HG03469 (cell line): ENCODE results near the gene RNU5B-1.

Source experiments
- ATAC-seq: cut with Tn5 transposase; IDR thresholded peaks from one replicate; pipeline ENCODE4 v1.9.1; 2021; ENCODE audit warnings: mild to moderate bottlenecking, moderate library complexity, moderate number of reproducible peaks; ENCODE audit not compliant: unreplicated experiment

RNU5B-1 gene

DNA sequence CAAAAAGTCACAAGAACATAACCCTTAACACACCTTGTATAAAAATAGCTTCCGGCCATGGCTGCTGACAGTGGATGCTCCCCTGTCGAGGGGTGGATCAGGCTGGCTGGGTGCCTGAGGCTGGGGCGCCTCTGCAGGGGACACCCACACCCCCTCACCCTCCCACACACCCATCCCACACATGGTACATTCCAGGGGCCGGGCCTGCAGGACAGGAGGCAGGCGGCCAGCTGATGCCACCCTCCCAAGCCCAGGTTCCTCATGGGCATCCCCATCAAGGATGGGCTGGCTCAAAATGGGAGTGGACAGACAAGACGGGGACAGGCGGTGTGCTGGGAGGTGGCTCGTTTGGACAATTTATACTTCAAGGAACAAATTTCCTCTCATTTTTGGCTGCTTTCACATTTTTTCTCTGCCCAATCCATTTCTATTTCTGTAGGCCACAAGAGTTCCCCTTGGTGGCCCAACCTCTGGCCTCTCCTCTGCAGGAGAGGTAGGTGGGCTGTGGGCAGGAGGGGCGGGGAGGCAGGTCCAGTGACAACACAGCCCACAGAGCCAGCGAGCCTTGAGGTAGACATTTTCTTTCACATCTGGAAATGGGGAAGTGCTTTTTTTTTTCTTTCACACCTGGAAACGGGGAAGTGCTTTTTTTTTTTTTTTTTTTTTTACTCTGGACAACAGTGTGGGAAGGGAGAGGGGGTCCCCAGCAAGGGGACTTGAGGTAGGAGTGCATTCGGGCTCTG is 23.3 kb downstream of the RNU5B-1 start:
- ATAC-seq = no peak

DNA sequence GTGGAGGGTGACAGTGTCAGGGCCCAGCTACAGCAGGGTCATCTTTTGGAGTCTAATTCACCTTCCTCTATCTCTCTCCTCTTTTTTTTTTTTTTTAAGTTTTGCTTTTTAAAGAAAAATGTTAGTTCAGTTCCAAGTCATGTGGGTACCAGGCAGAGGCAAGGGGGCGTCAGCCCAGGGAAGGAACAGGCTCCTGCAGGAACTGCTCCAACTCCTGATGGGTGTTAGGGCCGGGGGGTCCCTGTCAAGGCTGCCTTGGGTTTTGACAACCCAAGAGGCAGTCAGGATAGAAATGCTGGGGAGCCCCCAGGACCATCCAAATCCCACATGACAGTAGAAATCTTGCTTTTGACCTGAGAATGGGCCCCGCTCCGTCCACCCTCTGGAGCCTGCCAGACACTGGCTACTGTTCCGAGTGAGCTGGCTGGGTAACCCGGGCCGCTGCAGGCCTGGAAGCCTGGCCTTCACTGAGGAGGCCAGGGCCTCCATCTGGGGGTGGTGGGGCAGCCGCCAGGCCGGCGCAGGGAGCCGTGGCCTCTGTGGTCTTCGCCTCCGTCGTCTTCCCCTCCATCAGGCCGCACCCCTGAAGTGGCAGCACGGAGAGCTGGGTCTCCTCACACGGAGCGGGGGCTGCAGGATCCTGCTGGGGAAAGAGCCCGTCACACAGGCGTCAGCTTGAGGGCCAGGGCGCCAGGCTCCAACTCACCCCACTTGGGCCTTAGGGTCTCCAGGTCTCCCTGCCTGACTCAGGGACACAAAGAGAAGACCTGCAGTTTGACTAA is 24.2 kb downstream of the RNU5B-1 start:
- no peak for ATAC-seq

DNA sequence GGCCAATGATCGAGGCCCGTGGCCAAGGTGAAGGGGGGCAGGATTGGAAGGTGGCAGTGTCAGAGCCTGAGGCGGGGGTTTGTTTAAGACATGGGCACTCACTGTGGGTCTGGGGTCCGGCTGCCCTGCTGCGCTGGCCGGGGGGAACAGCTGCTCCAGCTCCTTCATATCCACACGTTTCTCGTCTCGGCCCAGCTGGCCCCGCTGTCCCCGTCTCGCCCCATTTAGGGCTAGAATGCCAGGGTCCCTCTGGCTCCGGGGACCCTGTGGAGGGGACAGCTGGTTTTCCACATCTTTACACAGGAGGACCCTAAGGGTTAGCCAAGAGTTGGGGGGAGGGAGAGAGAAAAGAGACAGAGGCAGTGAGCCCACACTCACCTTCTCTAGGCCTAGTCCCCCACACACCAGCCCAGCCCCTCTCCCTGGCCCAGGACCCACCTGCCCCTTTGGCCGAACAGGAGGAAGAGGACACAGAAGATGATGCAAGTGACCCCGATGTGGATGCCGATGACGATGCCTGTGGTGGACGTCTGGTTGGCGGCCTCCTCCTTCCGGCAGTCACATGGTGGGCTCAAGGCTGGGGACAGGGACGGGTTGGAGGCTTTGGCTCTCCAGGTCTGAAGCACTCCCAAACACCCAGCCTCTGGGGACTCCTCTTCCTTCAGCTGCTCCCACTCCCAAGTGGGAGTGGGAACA is 25.0 kb downstream of the RNU5B-1 start:
- ATAC-seq = no peak

DNA sequence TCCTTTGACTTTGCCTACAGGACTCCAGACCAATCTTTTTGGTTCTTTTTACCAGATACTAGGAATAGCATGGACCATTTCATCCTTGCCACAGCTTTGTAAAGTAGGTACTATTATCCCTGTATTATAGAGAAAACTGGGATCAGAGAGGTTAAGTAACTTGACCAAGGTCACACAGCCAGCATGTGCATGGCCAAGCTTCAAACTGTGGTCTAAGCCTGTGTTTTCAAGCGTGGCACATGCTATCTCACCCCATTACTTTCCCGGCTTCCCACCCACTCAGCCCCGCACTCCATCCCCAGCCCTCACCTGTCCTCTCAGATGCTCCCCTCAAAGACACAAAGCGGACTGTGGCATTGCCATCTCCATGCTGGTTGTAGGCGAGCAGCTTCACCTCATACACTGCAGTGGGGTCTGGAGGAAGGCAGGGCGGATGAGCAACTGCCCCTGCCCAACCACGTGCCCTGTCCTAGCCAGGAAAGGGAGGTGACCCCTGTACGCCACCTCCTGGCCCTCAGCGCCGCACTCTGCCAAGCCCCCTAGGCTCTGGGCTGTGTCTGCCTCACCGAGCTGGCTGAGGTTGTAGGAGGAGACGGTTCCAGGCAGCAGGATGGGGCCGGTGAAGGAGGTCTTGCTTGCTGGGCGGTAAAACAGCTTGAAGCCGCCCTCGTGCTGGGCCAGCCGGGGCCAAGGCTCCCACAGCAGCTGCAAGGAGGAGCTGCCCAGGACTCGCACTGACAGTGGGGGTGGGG is 25.7 kb downstream of the RNU5B-1 start:
- ATAC-seq = no peak

DNA sequence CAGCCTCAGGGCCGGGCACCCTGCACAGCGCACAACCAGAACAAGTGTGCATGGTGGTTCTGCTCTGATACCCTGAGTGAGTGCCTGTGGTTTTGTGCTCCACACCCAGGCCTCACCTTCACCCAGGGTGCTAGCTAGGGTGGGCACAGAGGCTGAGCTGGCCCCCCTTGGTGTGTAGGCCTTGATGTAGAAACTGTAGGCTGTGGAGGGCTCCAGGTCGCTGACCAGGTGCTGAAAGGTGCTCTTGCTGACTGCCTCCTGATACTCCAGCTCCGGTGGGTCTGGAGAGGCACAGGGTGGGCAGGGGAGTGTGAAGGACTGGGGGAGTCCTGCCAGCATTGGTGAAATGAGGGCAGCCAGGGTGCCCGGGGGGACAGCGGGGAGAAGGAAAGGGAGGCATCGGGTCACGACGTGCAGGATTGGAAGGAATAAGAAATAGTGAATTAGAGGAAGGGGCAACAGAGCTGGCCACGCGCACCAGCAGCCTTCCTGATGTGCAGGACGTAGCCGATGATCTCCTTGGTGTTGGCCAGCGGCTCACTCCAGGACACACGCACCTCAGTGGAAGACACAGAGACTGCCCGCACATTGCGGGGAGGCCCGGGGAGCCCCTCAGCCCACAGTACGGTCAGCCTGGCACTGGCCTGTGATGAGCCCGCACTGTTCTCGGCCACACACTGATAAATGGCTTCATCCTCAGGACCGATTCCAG is 26.6 kb downstream of the RNU5B-1 start:
- no peak for ATAC-seq

DNA sequence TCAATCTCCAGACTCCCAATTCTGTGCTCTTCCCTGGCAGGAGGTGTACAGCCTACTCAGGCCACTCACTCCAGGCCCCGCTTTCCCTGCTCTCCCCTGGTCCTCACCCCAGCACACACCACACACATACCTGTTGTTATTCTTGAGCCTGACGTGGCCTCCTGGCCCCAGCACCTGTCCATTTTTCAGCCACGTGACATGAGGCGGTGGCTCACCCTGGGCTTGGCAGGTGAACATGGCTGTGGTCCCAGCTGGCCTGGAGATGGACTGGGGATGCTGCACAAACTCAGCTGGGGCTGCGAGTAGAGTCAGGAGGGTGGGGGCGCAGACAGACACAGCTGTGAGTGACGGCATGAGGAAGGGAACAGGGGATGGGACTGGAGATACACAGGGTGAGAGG is 27.3 kb downstream of the RNU5B-1 start:
- ATAC-seq = no peak

DNA sequence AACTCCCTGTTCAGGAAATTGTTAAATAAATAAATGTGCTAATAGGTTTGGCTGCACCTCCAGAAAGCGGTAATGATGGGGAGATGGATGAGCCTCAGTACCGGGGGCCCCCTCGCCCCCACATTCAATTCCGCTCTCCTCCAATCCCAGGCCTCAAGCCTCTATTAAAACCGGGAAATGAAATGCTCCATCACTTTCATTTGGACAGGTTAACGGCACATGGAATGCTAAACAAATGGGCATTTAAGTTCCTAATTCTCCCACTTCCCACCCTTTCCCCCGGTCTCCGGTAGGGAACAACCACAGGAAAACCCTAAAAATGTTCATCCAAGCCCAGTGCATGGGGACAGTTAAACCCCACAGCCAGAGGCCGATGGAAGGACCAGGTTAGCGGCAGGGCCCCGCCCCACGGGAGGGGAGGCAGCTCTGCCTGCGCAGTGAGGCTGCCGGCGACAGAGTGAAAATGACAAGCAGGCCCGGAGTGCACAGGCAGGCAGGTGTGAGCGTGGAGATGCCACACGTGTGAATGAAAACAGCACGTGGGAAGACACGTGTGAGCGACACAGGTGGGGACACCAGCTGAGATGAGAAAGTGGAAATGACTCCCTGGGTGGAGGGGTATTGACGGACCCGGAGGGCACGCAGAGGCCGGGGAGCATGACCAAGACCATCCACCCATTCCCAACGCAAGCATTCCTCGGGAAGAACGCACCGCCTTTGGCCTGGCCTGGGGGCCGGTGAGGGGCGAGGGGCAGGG is 28.1 kb downstream of the RNU5B-1 start:
- no peak for ATAC-seq

DNA sequence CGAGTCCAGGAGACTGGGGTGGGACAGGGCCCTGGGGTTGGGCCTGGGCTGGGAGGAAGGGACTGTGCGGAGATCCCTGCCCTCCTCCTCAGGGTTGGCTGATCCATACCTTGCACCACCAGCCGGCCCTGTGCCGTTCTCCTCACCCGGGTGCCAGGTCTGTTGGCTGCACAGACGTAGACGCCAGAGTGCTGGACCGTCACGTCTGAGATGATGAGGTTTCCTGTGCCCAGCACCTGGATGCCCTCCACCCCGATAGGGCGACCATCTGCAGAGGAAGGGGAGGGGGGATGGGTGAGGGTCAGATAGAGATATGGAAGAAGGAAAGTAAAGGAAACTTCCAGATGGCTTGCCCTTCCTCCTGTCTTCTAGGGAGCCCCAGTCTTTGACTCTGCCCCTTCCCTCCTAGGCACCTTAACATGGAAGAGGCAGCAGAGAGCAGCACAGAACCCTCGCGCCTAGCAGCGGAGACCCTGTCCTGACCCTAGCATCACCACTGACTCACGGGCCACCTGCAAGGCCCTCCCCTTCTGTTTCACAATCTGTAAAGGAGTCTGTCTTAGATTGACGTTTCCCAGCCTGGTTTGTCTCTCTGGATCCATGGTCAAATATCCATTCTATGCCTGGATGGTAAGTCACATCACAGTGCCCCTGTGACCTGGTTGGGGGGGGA is 28.8 kb downstream of the RNU5B-1 start:
- ATAC-seq = no peak

DNA sequence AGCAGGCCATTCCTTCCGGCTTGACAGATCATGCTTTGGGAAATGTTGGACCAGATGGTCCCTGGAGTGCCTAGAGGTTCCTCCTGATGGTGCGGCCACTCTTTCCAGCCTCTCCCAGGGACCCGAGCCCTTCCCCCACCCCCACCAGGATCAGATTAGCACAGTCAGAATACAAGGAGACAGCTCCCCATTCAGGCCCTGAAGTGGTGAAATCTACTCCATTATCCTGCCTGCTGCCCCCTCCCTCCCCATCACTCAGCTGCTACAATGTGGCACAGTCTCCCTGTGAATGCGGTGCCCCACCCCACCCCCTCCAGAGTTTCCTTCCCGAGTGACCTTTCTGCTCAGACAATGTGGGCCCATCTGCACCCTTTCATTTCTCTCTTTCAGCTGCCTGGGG is 29.4 kb downstream of the RNU5B-1 start:
- ATAC-seq = no peak

DNA sequence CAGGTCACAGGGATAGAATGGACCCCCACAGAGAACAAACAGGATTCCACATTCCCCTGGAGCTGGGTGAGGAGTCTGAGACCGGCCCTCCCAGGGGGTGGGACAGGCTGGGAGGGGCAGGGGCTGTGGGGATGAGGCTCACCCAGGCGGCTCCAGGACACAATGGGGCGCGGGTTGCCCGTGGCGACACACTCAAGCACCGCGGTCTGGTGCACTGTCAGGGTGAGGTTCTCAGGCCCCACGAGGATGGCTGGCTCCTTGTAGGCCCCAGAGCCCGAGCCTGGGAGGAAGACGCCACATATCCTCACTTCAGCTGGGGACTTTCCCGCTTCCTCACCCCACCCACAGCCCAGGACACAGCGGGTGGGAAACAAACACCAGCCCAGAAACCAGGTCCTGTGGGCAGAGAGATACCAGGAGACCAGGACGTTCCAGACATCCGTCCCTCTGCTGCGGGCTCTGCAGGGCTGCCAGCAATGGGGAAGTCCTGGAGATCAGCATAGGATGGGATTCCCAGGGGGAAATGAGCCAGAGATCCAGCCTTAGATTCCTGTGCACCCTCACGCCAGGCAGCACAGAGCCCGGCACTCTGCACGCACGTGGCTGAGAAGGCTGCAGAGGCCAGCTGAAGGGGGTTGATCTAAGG is 30.2 kb downstream of the RNU5B-1 start:
- ATAC-seq = no peak

DNA sequence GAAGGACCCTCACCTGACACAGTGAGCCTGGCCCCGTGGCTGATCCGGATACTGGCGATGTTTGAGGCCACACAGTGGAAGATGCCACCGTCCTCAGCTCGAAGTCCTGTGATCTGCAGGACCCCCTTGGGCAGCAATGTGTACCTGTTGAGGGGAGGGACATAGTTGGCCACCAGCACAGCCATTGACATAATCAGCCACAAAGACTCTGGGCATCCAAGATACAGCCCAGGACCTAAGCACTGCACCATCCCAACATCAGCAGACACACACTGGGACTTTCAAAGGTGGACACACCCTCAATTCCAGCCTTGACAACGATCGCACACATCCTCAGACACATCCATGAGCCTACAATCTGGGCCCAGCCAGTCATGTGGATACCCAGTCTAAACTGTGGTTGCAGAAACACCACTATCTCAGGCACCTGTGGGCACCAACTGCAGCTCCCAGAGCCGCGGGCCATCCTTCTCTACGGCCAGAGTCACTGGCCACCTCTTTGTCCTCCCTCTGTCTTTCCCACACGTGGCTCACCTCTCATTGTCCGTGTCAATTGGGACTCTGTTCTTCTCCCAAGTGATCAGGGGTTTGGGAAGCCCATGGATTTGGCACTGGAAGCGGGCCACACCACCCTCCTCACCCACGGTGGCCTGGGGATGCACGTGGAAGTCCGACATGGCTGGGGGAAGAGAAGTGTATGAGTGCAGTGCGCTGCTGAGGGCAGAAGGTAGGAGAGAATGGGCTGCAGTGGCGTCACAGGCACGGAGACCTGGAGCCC is 31.0 kb downstream of the RNU5B-1 start:
- ATAC-seq = no peak

DNA sequence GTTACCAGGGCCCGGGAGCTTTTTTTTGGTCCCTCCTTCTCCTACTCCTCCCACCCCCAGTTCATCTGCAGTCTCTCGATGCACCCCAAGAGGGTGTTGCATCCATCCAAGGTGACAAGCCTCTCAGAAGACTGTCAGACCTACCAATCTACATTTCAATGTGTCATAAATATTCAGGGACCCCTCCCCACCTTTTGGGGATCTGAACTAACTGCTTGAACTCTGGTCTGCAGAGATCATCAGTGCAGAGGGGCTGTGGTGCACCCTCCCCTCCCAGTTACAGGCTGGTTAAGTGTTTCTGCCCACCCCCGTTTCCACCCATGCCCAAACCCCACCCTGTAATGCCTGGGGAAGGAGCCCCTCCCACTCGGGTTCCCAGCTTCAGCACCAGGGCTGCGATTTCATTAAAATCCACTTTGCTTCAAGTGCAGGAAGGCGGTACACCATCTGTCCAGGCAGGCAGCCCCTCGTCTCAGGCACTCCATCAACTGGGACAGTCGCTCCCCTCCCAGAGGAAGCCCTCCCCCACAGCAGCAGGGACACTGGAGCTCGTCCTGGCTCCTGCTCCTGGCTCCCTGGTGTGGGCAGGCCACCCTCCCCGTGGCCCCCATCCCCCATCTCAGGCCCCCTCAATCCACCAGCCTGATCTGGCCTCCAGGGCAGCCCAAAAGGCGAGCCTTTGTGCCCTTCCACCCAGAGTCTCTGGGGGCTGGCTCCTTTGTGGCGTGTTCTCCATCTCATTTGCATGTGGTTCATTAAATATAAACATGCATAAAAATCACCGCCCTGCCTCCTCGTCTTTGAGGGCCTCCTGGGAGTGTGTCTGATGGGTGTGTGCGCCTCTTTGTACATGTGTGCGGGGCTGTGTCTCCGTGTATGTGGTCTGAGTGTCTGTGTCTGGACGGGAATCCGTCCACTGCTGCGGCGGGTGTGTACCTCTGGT is 32.3 kb downstream of the RNU5B-1 start:
- ATAC-seq = no peak

DNA sequence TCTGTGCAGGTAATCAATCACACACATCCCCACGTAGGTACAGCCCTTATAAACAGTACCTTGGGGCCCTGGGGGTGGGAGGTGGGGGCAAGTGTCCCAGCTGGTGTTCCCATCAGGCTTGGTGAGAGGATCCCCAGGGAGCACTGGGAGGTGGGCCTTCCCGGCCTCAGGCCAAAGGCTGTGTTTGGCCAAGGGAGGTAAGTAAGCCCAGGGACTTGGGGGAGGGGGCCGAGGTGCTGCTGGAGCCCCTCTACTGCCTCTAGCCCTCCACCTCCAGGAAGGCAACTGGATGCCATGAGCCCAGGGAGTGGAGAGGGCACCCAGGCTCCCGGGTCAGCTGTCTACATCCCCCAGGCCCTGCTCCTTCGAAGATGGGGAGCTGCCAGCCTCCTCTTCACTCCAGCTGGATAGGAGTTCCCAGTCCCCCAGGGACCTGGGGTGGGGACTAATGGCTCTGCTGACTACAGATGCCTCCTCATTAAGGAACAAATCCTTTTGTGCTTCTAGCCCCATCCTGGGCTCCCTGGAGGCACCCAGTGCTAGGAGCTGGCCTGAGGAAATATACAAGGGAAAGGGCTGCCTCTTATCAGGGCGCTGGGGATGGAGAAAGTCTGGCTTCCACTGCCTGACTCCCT is 33.1 kb downstream of the RNU5B-1 start:
- no peak for ATAC-seq

DNA sequence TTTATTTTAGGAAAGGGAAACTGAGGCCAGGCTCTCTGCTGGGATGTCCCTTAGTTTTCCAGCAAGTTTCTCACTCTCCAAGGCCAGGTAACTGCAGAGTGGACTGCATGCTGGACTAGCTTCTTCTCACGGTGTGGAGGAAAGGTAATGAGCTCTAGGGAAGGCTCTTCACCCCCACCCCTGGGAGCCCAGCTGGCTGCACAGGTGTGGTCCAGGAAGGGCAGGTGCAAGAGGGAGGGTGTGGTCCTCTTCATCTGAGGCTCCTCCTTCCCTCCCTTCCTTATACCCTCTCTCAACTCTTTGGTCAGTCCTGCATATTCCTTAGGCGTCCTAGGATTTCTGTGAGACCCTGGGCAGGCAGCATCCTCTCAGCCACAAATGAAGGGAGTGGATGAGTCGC is 33.9 kb downstream of the RNU5B-1 start:
- no peak for ATAC-seq

DNA sequence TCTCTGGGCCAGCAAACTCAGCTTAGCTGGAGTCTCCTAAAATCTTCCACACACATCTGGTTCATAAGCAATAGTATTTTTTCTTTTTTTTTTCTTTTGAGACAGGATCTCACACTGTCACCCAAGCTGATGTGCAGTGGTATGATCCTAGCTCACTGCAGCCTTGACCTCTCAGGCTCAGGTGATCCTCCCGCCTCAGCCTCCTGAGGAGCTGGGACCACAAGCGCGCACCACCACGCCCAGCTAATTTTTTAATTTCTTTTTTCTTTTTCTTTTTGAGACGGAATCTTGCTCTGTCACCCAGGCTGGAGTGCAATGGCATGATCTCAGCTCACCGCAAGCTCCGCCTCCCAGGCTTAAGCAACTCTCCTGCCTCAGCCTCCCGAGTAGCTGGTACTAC is 34.3 kb downstream of the RNU5B-1 start:
- no peak for ATAC-seq

DNA sequence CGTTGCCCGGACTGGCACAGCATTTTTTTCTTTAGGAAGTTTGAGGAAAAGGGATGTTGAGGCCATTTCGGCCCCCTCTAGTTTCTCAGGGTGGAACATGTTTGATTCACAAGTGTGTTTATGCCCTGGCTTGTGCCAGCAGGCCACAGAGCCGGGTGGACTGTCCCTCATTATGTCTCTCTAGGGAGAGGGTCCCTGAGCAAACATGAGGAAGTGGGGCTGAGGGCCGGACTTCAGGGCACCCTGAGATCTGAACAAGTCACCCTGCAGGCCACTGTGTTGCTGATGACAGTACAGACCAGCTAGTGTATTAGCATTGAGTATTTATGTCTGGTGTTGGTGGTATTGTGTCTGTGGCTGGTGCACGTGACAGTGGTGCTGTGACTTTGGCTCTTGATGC is 34.9 kb downstream of the RNU5B-1 start:
- no peak for ATAC-seq
